Stimulated activated CD4-positive, alpha-beta T cell treated with anti-CD3 and anti-CD28 coated beads, Interleukin-15, amount 100 ng/mL, for 48 hours (primary cell): ENCODE results near the gene PIP.
"Not testable (repeated sequence)": the region's sequence is repeated elsewhere in the genome, so short reads cannot be mapped to it uniquely, and the experiment has no call there.

Experiments used
- DNase-seq, 2 donors: peaks; one replicate each; pipeline ENCODE4 v3.0.0-alpha.2; 2020; ENCODE audit warnings: low read depth in 2 of 2

Gene PIP

DNA sequence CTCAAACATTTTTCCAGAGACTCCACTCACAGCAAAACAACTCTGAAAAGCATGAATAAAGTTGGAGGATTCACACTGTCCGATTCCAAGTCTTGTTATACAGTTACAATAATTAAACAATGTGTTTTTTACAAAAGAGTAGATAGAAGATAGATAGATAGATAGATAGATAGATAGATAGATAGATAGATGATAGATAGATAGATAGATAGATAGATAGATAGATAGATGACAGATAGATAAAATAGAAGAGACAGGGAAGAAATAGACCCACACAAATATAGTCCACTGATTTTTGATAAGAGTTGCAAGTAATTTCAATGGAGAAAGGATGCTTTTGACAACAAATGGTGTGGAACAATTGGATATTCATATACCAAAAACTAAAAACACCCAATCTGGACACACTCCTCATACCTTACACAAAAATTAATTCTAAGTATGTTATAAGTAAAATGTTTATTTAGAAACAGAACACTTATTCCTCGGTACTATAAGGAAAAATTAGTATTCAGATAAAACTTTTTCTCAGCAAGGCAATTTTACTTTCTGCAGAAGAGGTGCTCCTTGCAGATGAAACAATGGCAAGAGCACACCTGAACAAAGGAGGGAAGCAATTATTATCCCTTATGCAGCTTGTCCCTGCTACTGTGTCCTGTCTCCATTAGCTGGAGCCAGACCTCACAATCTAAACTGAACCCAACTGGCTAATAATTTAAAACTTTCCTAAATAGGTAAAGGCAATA lies 45.7 kb downstream of the PIP start:
- DNase-seq: no peak

DNA sequence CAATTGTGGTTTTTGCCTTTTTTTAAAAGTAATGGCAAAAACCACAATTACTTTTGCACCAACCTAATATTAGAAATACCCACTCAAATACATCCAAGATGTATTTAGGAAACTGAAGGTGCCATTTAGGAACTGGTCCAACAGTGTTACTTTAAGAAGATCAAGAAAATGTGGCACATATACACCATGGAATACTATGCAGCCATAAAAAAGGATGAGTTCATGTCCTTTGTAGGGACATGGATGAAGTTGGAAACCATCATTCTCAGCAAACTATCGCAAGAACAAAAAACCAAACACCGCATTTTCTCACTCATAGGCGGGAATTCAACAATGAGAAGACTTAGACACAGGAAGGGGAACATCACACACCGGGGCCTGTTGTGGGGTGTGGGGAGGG lies 48.9 kb downstream of the PIP start:
- not testable (repeated sequence) for DNase-seq

DNA sequence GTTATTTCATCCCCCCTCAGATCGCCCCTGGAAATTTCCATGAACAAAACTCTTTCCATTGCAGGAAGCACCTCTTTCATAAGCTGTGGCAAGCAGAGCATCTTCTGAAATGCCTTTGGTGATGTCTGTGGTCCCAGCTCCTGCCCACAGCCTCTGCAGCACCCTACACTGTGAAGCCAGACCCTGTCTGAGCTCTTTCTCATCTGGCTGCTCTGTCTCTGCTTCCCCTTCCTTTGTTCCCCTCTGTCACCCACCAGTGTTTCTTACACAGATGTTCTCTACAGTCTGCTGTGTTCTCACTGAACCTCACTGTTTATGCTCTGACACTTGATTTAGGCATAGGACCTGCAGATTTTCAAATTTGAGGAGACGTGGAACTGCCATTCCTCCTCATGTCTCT lies 49.5 kb downstream of the PIP start:
- DNase-seq: no peak

DNA sequence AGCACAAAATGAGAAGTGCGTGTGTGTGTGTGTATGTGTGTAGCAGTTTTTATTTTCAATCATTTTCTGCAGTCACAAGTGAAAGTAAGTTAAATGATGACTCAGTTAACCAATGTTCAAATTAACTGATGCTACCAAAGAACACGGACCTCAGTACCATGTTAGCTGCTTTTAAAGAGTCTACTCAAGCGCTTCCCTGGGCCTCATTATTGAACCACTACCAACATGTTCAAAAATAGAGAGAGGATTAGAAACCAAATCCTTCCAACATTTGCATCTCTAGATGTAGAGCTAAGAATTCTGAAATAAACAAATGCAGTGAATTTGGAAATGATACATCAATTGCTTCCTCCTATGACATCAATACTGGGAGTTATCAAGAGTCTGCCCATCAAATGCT lies 51.1 kb downstream of the PIP start, which contains the start of gene TAS2R39:
Gene TAS2R39 (plus strand): TSS at position 396 of the 400 bp plus-strand sequence. CDS start 0 bp downstream, at position 396.
- no peak for DNase-seq

DNA sequence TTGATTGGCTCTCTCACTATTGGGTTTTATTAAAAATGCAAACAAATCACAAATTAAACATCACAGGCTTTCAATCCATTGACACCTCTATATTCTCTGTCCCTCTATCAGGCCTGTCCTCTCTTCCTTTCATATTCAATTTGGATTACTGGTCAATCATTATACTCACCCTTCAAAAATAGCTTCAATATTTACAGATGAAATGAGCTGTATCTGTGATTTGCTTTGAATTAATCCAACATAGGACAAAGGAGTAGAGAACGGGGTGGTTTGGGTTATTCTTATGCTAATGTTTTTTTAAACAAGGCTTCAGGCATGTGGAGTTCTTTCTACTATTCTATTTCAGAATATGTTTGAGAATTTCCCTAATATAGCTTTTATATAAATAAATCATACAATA lies 53.7 kb downstream of the PIP start:
- no peak for DNase-seq

DNA sequence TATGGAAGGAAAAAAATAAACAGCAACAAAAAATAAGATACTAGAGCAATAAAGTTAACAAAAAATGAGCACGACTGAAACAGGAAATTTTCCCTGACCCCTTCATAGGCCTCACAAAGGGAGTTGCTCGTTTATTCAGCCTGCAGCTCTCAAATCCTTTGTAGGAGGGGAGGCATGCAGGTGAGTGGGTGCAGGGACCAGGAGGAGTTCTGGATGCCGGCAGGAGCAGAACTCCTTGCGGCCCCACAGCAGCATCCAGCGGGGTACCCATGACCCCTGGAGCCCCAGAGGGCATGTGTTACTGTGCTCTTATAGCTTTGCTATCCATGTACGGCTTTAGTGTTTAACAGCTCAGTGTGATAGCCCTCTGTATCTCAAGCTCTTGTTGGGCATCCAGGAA lies 57.1 kb downstream of the PIP start:
- no peak for DNase-seq
